ENCODE results near the gene FOXRED2.

DNA sequence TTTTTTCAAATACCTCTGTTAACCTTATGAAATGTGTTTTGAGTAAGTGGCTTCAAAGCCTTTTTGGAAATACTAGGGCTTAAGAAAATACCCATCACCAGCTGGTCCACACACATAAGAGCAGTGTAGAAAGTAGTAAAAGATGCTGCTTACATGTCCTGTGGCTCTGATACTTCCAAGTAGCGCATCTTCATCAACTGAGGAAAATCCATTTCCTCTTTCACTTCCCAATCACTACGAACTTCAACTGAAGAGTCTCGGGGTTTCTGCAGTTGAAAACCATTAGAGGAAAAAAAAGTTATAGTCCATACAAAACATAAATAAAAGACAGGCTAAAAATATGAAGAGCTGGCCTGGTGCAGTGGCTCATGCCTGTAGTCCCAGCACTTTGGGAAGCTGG lies 13.6 kb upstream of the FOXRED2 start:
- TF ChIP-seq CTCF (IDR thresholded peaks at IDR 0.05; ENCODE audit: insufficient read depth, low read length, poor library complexity, severe bottlenecking) (no peak), EZH2phosphoT487 (conservative IDR thresholded peaks at IDR 0.05; ENCODE audit: low read length) (no peak)

All from SU-DHL-6 (cell line).